Peyer's patch (tissue), 4 donors: ENCODE measurements around the gene EN2. TPM values are rescaled to one million over a fixed set of nuclear protein-coding genes. Genes with fewer than 3 reads are reported as not detected.

ENCODE experiments used
- DNase-seq, 3 donors: peaks; one replicate each; pipeline ENCODE4 v3.0.0-alpha.2; 2017 to 2019
- H3K27ac ChIP-seq, 4 donors: fragments of 200-600 bp; sonication (generic); one replicate each; pipeline ENCODE4 v1.5.1; 2016 to 2019
- H3K27me3 ChIP-seq, 2 donors: fragments of 200-600 bp; sonication (generic); one replicate each; pipeline ENCODE4 v1.5.1; 2019
- H3K36me3 ChIP-seq, 3 donors: fragments of 200-600 bp; sonication (generic); one replicate each; pipeline ENCODE4 v1.5.1; 2016 to 2019
- H3K4me1 ChIP-seq, 4 donors: fragments of 200-600 bp; sonication (generic); one replicate each; pipeline ENCODE4 v1.5.1; 2016 to 2019
- H3K4me3 ChIP-seq, 4 donors: fragments of 200-600 bp; sonication (generic); 1 replicate in 3 of 4; 2 replicates in 1 of 4; pipeline ENCODE4 v1.5.1; 2016 to 2019; ENCODE audit warnings: mild to moderate bottlenecking in 1 of 4
- H3K9me3 ChIP-seq, 4 donors: fragments of 200-600 bp; sonication (generic); one replicate each; pipeline ENCODE4 v1.5.1; 2016 to 2019; ENCODE audit warnings: mild to moderate bottlenecking in 1 of 4
- CTCF ChIP-seq, 6 experiments: fragments of 450-650 bp in 4 of 6; fragments of 200-600 bp in 2 of 6; sonication (generic) in 1 of 6; IDR thresholded peaks; one replicate each; pipeline ENCODE4 v1.5.1; 2017 to 2019; ENCODE audit warnings: antibody characterized with exemption in 6 of 6, mild to moderate bottlenecking in 3 of 6, moderate library complexity in 1 of 6
- POLR2A ChIP-seq, 2 donors: fragments of 450-650 bp; IDR thresholded peaks; one replicate each; pipeline ENCODE4 v1.5.1; 2017; ENCODE audit warnings: antibody characterized with exemption in 2 of 2, mild to moderate bottlenecking in 2 of 2, moderate library complexity in 2 of 2
- total RNA-seq, 4 donors: library from RNA; depleted of rRNA; stranded (reverse); fragments of >200 nt; gene quantifications; one replicate each; pipeline ENCODE4 v1.1.0, GENCODE V29; 2016

The EN2 gene
- total RNA-seq, 4 donors from 2014 or later: not detected

- Histone ChIP-seq H3K27me3 (no peaks in the 10 kb centered on the region), H3K4me3 (no peak overlapping the region), H3K9me3 (no peaks in the 10 kb centered on the region), H3K4me1 (no peaks in the 10 kb centered on the region), H3K27ac (no peak overlapping the region), H3K36me3 (no peaks in the 10 kb centered on the region)
- no peak for DNase-seq
- no peak for TF ChIP-seq CTCF (IDR thresholded peaks at IDR 0.05)
- no peak for TF ChIP-seq POLR2A (IDR thresholded peaks at IDR 0.05)
Observed at GRCh38 chr7:155481764-155482163, 23.8 kb downstream of the EN2 start.

GRCh38 chr7:155482511-155483183 is 24.7 kb downstream of the EN2 start:
- no peak for DNase-seq
- no peak overlapping the region for H3K4me3 ChIP-seq
- no peaks in the 10 kb centered on the region for H3K4me1 ChIP-seq
- H3K27me3 ChIP-seq: no peaks in the 10 kb centered on the region
- H3K36me3 ChIP-seq: no peaks in the 10 kb centered on the region
- H3K9me3 ChIP-seq: no peaks in the 10 kb centered on the region
- H3K27ac ChIP-seq: no peak overlapping the region
- TF ChIP-seq CTCF (IDR thresholded peaks at IDR 0.05): no peak
- no peak for TF ChIP-seq POLR2A (IDR thresholded peaks at IDR 0.05)

GRCh38 chr7:155483245-155483644 is 25.3 kb downstream of the EN2 start:
- no peaks in the 10 kb centered on the region for H3K27me3 ChIP-seq
- DNase-seq: no peak
- no peak overlapping the region for H3K27ac ChIP-seq

GRCh38 chr7:155483868-155484325 is 26.0 kb downstream of the EN2 start:
- no peaks in the 10 kb centered on the region for H3K4me1 ChIP-seq
- no peaks in the 10 kb centered on the region for H3K36me3 ChIP-seq
- H3K4me3 ChIP-seq: no peak overlapping the region
- TF ChIP-seq POLR2A (IDR thresholded peaks at IDR 0.05) (no peak), CTCF (IDR thresholded peaks at IDR 0.05) (no peak)
- H3K9me3 ChIP-seq: no peaks in the 10 kb centered on the region
- H3K27me3 ChIP-seq: no peaks in the 10 kb centered on the region
- no peak overlapping the region for H3K27ac ChIP-seq
- DNase-seq: no peak

More at GRCh38 chr7:155483245-155483644, 25.3 kb downstream of the EN2 start:
- Histone ChIP-seq H3K36me3 (no peaks in the 10 kb centered on the region), H3K4me1 (no peaks in the 10 kb centered on the region), H3K9me3 (no peaks in the 10 kb centered on the region), H3K4me3 (no peak overlapping the region)
- no peak for TF ChIP-seq POLR2A (IDR thresholded peaks at IDR 0.05)

GRCh38 chr7:155484483-155485399 is 26.8 kb downstream of the EN2 start:
- Histone ChIP-seq H3K9me3 (no peaks in the 10 kb centered on the region), H3K36me3 (no peaks in the 10 kb centered on the region), H3K4me1 (no peaks in the 10 kb centered on the region), H3K27ac (no peak overlapping the region), H3K27me3 (no peaks in the 10 kb centered on the region), H3K4me3 (no peak overlapping the region)
- TF ChIP-seq CTCF (IDR thresholded peaks at IDR 0.05) (no peak), POLR2A (IDR thresholded peaks at IDR 0.05) (no peak)
- no peak for DNase-seq
